ENCODE results near the gene MFSD6. TPM values are rescaled to one million over a fixed set of nuclear protein-coding genes. Genes with fewer than 3 reads are reported as not detected.

MFSD6 gene
- total and polyA plus RNA-seq, 12 donors, result 9.3 to 253 (median 93.4) TPM

DNA sequence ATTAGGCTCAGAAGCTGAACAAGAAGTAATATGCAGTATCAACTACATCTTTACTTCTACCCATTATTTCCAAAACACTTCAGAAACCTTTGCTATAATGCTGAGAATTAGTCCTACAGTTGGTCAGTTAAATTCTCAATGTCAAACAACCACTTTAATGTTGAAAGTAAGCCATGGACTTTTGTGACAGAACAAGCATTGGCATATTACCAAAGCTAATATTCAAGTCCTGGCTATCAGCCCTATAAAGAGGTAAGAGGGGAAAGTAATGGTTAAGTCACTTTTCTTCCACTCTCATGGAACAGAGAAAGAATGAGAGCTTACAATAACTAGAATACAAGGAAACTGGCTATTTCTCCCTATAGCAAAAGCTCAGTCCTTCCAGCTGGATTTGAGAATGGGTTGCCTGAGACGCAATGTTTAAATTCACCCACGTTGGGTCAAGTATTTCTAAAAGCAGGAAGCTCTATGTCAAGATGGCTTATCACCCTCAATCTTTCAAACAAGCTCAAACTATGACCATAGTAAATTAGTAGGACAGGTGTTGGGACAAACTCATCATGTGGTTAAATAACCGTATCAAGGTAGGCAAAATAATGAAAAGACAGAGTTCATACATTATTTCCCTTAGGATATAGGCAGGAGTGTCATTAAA is 31.4 kb upstream of the MFSD6 start:
- H3K27me3 ChIP-seq, result no peaks in the 10 kb centered on the region
- intact Hi-C loops (cut with DNase I), result loop anchor here (10.0 kb wide), 2 partner anchors 52 to 282 kb away; no protein-coding TSS in a partner anchor
- no peak overlapping the region for H3K27ac ChIP-seq
- H3K36me3 ChIP-seq (replicated peaks in 1 of 2), result no peaks in the 10 kb centered on the region
- no peaks in the 10 kb centered on the region for H3K4me1 ChIP-seq (replicated peaks in 1 of 2)
- H3K4me3 ChIP-seq, result no peak overlapping the region
- no peak for DNase-seq
- no peaks in the 10 kb centered on the region for H3K9me3 ChIP-seq (replicated peaks in 1 of 3)
- 77 to 87% (median 83%) methylated on average over 3 of the region's 3 CpGs for WGBS, 4 donors
- no peak for TF ChIP-seq POLR2A (IDR thresholded peaks at IDR 0.05)
- TF ChIP-seq, protein P1, sequence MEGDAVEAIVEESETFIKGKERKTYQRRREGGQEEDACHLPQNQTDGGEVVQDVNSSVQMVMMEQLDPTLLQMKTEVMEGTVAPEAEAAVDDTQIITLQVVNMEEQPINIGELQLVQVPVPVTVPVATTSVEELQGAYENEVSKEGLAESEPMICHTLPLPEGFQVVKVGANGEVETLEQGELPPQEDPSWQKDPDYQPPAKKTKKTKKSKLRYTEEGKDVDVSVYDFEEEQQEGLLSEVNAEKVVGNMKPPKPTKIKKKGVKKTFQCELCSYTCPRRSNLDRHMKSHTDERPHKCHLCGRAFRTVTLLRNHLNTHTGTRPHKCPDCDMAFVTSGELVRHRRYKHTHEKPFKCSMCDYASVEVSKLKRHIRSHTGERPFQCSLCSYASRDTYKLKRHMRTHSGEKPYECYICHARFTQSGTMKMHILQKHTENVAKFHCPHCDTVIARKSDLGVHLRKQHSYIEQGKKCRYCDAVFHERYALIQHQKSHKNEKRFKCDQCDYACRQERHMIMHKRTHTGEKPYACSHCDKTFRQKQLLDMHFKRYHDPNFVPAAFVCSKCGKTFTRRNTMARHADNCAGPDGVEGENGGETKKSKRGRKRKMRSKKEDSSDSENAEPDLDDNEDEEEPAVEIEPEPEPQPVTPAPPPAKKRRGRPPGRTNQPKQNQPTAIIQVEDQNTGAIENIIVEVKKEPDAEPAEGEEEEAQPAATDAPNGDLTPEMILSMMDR (IDR thresholded peaks at IDR 0.05), result no peak

DNA sequence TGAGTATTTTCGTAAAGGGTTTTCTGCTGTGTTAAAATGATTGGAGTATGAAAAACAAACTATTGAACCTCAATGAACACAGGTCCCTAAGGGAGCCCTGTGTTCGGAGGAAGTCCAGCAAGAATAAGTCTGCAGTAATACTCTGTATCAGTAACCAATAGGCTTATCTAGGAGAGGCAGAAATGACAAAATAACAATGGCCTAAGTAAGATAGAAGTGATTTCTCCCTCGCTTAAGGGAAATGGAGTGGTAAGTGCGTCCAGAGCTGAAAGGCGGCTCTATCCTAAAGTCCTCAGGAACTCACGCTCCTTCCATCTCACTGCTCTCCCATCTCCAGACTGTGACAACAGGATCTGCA is 29.3 kb upstream of the MFSD6 start:
- 87 to 94% (median 91%) methylated on average over 6 of the region's 6 CpGs for WGBS, 4 donors
- Histone ChIP-seq H3K4me1 (replicated peaks in 1 of 2) (no peaks in the 10 kb centered on the region), H3K36me3 (replicated peaks in 1 of 2) (no peaks in the 10 kb centered on the region), H3K4me3 (no peak overlapping the region), H3K9me3 (replicated peaks in 1 of 3) (no peaks in the 10 kb centered on the region), H3K27ac (no peak overlapping the region), H3K27me3 (no peaks in the 10 kb centered on the region)
- intact Hi-C loops (cut with DNase I), result loop anchor here (10.0 kb wide), 2 partner anchors 54 to 284 kb away; no protein-coding TSS in a partner anchor
- TF ChIP-seq, protein P1 (IDR thresholded peaks at IDR 0.05), result no peak
- no peak for TF ChIP-seq POLR2A (IDR thresholded peaks at IDR 0.05)
- no peak for DNase-seq

DNA sequence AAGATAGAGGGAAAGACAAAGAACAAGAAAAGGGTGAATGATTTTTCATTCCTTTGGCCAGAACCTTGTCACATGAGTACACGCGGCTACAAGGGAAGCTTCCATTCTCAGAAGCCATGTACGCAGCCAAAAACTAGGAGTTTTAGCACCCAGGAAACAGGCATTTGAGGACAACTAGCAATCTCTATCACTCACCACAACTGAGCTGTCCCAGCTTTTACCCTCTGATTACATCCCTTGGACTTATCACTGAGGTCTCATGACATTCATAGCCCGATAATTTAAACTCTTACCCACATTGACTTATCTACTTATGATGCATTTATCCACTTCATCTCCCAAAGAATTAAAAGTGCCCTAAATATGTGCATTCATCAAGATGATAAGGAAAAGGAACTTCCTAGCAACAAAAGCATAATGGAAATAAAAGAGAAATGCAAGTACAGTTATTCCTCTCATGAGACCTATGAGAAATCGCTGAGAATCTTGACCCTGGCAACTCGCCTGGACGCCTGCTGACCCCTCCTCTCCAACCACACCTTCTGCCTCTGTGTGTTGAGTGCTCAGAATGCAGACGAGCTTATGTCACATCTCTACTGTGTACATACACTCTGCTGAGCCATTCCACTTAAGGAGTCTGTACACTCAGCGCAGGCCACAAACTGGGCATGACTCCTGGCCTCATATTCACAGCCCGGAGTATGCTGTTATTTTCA is 28.7 kb upstream of the MFSD6 start:
- Histone ChIP-seq H3K9me3 (replicated peaks in 1 of 3) (no peaks in the 10 kb centered on the region), H3K4me3 (no peak overlapping the region), H3K27me3 (no peaks in the 10 kb centered on the region), H3K36me3 (replicated peaks in 1 of 2) (no peaks in the 10 kb centered on the region), H3K4me1 (replicated peaks in 1 of 2) (no peaks in the 10 kb centered on the region), H3K27ac (no peak overlapping the region)
- intact Hi-C loops (cut with DNase I), result loop anchor here (10.0 kb wide), 2 partner anchors 55 to 285 kb away; no protein-coding TSS in a partner anchor
- TF ChIP-seq, protein P1 (IDR thresholded peaks at IDR 0.05), result no peak
- no peak for TF ChIP-seq POLR2A (IDR thresholded peaks at IDR 0.05)
- DNase-seq, result no peak
- WGBS, 4 donors, result 72 to 81% (median 78%) methylated on average over 10 of the region's 10 CpGs

DNA sequence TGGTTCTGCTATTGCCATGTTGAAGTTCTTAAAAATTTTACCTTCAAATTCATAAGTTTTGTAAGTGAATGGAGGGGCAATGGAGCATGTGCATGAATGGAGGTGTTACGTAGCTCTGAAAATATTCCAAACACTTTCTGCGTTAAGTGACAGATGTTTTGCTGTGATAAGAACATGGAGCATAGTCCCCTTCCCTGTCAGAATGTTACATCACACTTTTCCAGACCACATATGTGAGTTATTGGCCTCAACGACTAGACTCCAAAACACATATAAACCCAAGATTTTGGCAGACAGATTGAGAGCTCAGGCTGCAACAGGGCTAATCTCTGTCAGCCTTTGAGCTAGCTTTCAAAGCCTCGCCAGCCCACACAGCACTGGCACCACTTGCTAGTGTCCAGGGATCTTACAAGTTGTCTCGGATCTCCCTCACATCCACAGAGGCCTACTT is 27.2 kb upstream of the MFSD6 start:
- Histone ChIP-seq H3K27me3 (no peaks in the 10 kb centered on the region), H3K9me3 (replicated peaks in 1 of 3) (no peaks in the 10 kb centered on the region), H3K27ac (no peak overlapping the region), H3K36me3 (replicated peaks in 1 of 2) (no peaks in the 10 kb centered on the region), H3K4me3 (no peak overlapping the region), H3K4me1 (replicated peaks in 1 of 2) (no peaks in the 10 kb centered on the region)
- DNase-seq, result no peak
- WGBS, 4 donors, result 69 to 79% (median 73%) methylated on average over 5 of the region's 5 CpGs
- intact Hi-C loops (cut with DNase I), result loop anchor here (5.0 to 10.0 kb wide), 2 partner anchors 131 to 134 kb away; no protein-coding TSS in a partner anchor
- TF ChIP-seq, protein P1 (IDR thresholded peaks at IDR 0.05), result no peak
- no peak for TF ChIP-seq POLR2A (IDR thresholded peaks at IDR 0.05)
